HG02623 (cell line): ENCODE measurements around the gene HPD.
"Not testable (repeated sequence)": the region's sequence is repeated elsewhere in the genome, so short reads cannot be mapped to it uniquely, and the experiment has no call there.

Experiments
- ATAC-seq: cut with Tn5 transposase; IDR thresholded peaks from one replicate; pipeline ENCODE4 v1.9.1; 2021; ENCODE audit warnings: moderate library complexity; ENCODE audit not compliant: unreplicated experiment

HPD gene

GRCh38 chr12:121866331-121866730, 7.7 kb upstream of the HPD start:
- ATAC-seq = no peak

DNA sequence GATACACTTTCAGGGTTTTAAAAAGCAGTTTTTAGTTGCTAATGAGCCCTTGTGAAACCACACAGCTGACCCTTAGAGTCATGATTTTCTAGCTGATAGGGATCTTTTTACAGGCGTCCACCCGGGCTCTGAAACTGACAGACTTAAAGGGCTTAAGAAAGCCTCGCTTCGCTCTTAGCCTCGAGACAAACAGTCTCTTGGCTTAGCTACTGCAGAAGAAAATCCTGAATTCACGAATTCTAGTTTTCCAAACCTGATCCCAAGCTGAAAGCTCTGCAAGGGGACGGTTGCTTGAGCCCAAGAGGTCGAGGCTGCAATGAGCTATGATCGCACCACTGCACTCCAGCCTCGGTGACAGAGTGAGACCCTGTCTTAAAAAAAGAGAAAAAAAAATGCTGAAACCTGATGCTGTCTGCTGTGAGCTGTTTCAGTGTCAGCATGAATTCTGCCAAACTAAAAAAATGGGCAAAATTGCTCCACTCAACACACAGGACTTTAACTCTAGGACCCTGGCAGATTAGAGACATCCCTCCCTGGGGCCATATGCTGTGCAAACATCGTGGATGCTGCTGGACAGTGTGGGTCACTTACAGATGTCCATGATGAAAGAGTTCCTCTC, 3.1 kb upstream of the HPD start:
- no peak for ATAC-seq

DNA sequence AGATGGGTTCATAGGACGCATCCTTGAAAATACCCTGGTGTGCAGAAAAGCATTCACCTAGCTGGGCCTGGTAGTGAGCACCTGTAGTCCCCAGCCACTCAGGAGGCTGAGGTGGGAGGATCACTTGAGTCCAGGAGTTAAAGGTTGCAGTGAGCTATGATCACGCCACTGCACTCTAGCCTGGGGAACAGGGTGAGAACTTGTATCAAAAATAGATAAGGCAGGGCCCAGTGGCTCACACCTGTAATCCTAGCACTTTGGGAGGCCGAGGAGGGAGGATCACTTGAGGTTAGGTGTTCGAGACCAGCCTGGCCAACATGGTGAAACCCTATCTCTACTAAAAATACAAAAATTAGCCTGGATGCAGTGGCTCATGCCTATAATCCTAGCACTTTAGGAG, 2.0 kb upstream of the HPD start:
- ATAC-seq = not testable (repeated sequence)

- ATAC-seq = no peak
These were observed 1.6 kb upstream of the HPD start for GRCh38 chr12:121860257-121860656.

DNA sequence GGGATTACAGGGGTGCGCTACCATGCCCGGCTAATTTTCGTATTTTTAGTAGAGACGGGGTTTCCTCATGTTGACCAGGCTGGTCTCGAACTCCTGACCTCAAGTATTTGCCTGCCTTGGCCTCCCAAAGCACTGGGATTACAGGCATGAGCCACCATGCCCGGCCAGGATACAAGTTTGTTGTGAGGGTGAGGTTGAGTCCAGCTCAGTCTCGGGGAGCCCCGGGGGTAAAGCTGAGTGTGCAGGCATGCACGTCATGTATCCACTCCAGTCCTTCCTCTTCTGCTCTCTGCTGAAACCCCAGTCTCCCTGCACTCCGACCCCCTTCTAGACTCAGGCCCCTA, 369 bp downstream of the HPD start:
- no peak for ATAC-seq

DNA sequence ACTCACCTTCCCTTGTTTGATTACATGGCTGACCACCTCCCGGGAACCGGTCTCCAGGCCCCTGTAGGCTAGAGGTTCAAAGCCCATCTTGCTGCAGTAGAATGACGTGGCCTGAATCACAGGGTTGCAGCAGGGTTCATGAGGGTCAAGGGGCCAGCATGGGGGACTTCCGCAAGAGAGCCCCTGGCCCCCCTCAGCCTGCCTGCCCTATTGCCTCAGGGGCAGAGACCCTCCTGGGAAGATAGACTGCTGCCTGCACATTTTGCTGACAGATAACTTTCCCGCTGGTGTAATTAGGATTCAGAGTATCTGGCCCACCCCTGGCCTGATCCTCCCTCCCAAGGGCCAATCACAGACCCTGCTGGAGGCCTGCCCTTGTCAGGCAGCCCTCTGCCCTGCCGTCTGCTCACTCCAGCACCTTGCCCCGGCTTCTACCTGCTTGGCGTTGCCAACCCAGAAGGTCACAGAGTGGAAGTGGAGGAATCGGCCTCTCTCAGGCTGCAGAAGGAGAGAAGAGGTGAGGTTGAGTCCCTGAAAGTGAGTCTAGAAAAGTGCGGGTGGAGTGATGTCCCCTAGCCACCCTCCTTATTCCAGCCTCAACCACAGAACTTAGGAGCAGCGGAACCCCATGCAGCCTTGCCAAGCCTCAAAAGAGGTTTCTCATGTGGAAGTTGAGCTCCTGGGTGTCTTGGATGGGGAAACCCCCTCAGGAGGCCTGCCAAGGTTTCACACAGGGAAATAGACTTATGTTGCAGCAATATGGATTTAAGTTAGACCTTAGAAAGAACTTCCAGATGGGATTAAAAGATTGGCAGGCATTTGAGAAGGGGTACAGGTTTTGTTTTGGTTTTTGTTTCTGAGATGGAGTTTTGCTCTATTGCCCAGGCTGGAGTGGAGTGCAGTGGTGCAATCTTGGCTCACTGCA, 1.1 kb downstream of the HPD start:
- ATAC-seq = no peak

- ATAC-seq = not testable (repeated sequence)
These were observed 6.3 kb downstream of the HPD start for GRCh38 chr12:121852392-121852791.

GRCh38 chr12:121849665-121850064, 9.0 kb downstream of the HPD start:
- no peak for ATAC-seq

DNA sequence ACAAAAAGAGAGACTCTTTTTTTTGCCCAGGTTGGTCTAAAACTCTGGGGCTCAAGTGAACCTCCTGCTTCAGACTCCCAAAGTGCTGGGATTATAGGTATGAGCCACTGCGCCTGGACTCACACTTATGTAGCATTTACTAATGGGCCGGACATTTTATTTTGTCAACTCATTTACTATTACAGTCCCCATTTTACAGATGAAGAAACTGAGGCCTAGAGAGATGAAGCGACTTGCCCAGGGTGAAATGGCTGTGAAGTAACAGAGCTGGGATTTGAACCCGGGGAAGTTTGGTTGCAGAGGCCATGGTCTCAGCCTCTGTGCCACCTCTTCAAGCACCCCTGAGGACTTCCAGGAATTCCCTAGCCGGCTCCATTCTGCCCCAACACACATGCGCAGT, 9.4 kb downstream of the HPD start:
- ATAC-seq = no peak

GRCh38 chr12:121845701-121846100, 13.0 kb downstream of the HPD start:
- ATAC-seq = no peak

DNA sequence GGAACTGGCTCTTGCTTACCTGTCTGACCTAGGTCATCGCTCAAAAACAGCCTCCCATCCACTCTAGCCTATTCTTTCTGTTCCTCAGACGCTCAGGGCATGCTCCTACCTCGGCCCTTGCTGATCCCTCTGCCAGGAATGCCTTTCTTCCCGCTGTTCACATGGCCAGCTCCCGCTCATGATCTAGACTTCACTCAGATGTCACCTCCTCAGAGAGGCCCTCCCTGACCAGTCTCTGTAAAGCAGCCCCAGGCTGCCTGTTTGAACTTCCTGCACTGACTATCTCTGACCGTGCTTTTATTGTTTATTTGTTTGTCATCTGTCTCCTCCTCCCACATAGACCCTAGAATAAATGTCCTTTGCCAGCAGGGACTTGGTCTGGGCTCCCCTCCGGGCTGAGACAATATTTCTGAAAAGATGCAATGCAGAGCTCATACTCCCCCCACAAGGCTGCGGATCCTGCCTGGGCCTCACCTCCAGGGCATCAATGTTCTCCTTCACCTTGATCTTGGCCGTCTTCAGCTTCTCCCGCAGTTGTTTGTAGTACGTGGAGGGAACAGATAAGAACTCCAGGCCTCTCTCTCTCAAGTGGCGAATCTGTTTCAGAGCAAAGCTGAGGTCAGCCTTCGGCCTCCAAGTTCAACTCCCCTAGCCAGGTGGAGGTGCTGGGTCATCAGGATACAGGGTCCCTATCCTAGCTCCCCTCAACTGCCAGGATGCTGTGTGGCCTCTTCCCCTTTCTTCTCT, 15.2 kb downstream of the HPD start:
- ATAC-seq = no peak

DNA sequence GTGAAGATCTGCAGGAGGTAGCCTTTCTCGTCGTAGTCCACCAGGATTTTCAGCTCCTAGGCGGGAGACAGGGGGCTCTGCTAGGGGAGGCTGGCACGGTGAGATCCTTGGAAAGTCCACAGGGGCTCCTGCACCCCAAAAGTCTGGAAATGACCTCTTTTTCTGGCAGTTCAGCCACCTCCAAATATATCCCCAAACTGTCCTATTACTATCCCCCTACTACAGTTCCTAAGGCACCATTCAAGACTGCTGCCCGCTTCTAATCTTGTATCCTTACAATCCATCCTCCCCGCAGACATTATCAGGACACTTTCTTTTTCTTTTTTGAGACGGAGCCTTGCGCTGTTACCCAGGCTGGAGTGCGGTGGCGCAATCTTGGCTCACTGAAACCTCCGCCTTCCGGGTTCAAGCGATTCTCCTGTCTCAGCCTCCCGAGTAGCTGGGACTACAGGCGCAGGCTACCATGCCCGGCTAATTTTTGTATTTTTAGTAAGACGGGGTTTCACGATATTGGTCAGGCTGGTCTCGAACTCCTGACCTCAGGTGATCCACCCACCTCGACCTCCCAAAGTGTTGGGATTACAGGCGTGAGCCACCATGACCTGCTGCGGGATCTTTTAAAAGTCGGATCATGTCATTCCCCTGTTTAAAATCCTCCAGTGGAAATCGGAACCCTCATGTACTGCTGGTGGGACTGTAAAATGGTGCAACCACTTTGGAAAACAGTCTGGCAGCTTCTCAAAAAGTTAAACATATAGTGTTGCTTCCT, 18.5 kb downstream of the HPD start:
- no peak for ATAC-seq

- ATAC-seq = peak; percentile 94
These were observed 19.3 kb downstream of the HPD start for GRCh38 chr12:121839106-121839992.

DNA sequence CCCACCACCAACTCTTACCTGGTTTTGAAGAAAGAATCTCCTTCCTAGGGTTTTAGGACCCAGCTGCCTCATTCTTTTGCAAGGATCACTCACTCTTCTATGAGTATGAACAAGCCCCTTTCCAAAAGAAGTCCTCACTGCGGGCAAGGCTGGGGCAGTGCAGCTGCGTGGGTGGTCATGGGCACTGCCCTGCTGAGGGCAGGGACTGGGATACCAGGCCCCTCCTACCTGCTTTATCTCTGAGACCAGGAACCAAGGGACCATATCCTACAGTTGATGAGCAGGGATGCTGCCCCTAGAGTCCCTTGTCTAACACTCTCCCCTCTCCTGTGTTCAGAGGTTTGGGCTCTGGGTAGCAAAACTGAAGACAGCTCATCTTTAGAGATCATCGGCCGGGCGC, 20.5 kb downstream of the HPD start:
- no peak for ATAC-seq

- ATAC-seq = no peak
These were observed 21.0 kb downstream of the HPD start for GRCh38 chr12:121837680-121838079.

DNA sequence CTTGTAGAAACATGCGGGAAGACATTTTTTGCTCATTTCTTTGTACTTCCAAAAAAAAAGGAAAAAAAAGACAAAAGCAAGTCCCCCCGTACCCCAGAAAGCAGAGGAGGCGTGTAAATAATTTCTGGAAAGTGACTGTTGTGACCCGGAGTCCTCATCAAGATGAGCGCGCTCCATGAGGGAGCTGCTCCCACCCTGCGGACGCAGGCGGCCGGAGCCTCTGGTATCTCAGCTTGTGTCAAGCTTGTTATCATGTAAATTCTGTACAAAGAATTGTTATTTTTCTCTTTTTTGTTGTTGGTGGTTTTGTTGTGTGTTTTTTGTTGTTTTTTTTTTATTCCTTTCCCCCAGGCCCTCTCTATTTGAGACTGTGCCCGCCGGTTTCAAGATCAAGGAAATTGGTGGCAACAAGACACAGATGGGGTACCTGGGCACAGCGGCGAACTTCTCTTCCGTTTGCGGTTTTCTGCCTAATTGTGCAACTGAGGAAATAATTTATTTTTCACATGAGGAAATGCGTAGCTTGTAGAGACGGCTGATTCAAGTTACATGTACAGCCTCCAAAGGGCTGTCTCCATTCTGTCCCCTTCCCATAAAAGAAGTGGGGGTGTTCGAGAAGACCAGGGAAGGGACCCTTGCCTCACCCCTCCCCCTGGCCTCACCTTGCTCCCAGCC, 27.0 kb downstream of the HPD start:
- ATAC-seq = no peak

GRCh38 chr12:121830588-121831265, 27.9 kb downstream of the HPD start:
- ATAC-seq = no peak

DNA sequence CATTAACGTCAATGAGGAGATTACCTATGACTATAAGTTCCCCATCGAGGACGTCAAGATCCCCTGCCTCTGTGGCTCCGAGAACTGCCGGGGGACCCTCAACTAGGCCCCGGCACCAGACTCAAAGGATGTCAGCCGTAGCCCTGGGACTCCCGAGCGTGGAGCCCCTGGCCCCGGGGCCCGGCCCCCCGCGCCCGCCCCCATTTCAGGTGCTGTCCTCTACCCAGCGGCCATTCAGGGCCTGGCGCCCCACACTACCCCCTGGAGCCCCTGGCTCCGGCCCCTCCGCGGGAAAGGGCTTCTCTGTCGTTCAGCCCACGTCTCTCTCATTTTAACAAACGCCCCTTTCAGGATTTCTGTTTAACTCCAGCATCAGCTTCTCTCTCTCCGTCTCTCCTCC, 28.5 kb downstream of the HPD start:
- no peak for ATAC-seq
